H9 (cell line): ENCODE data around the gene SFXN2. TPM values are rescaled to one million over a fixed set of nuclear protein-coding genes. Genes with fewer than 3 reads are reported as not detected.
A peak's percentile ranks its signal among the peaks of the same experiment; 100 is the strongest.

Experiments
- DNase-seq: peaks from one replicate; pipeline ENCODE4 v3.0.0-alpha.2; 2017
- H2AFZ ChIP-seq: one replicate; pipeline ENCODE4 v1.6.1; 2013; ENCODE audit warnings: mild to moderate bottlenecking, low read length, control low read depth, moderate library complexity
- H2AK5ac ChIP-seq: 2 replicates; pipeline ENCODE4 v1.6.1; 2013; ENCODE audit warnings: low read length, control low read depth, mixed read lengths; ENCODE audit not compliant: insufficient read length
- H2BK120ac ChIP-seq: one replicate; pipeline ENCODE4 v1.6.1; 2013; ENCODE audit warnings: low read depth, mild to moderate bottlenecking, low read length, control low read depth, inconsistent platforms; ENCODE audit not compliant: poor library complexity, severe bottlenecking
- H2BK12ac ChIP-seq: 2 replicates; pipeline ENCODE4 v1.6.1; 2013; ENCODE audit warnings: low read length, control low read depth, mixed read lengths, low read depth; ENCODE audit not compliant: insufficient read length
- H2BK15ac ChIP-seq: 2 replicates; pipeline ENCODE4 v1.6.1; 2013; ENCODE audit warnings: low read depth, low read length, control low read depth
- H2BK20ac ChIP-seq: one replicate; pipeline ENCODE4 v1.6.1; 2013; ENCODE audit warnings: low read depth, mild to moderate bottlenecking, low read length, control low read depth, inconsistent platforms; ENCODE audit not compliant: poor library complexity, severe bottlenecking
- H2BK5ac ChIP-seq: 2 replicates; pipeline ENCODE4 v1.6.1; 2013; ENCODE audit warnings: low read length, control low read depth, mixed read lengths; ENCODE audit not compliant: insufficient read length
- H3K14ac ChIP-seq: 2 replicates; pipeline ENCODE4 v1.6.1; 2013; ENCODE audit warnings: low read length, control low read depth; ENCODE audit not compliant: insufficient read depth
- H3K18ac ChIP-seq: 2 replicates; pipeline ENCODE4 v1.6.1; 2013; ENCODE audit warnings: low read depth, mild to moderate bottlenecking, mixed read lengths, low read length, control low read depth; ENCODE audit not compliant: insufficient read length
- H3K23ac ChIP-seq: 2 replicates; pipeline ENCODE4 v1.6.1; 2013; ENCODE audit warnings: low read length, control low read depth, mixed read lengths, low read depth; ENCODE audit not compliant: insufficient read length
- H3K23me2 ChIP-seq: 2 replicates; pipeline ENCODE4 v1.6.1; 2013; ENCODE audit warnings: low read depth, mild to moderate bottlenecking, mixed read lengths, low read length, control low read depth; ENCODE audit not compliant: insufficient read length, poor library complexity, severe bottlenecking
- H3K27ac ChIP-seq: 2 replicates; pipeline ENCODE4 v1.5.1; 2013; ENCODE audit warnings: low read length, control low read depth, mixed read lengths, low read depth; ENCODE audit not compliant: insufficient read length
- H3K27me3 ChIP-seq: 2 replicates; pipeline ENCODE4 v1.6.1; 2013; ENCODE audit warnings: low read length, control low read depth, inconsistent platforms; ENCODE audit not compliant: insufficient read depth
- H3K4ac ChIP-seq: 2 replicates; pipeline ENCODE4 v1.6.1; 2013; ENCODE audit warnings: low read depth, mild to moderate bottlenecking, control low read depth, inconsistent platforms, low read length, moderate library complexity
- H3K4me1 ChIP-seq: 2 replicates; pipeline ENCODE4 v1.6.1; 2013; ENCODE audit warnings: low read length, control low read depth, inconsistent platforms; ENCODE audit not compliant: insufficient read depth
- H3K4me2 ChIP-seq: 2 replicates; pipeline ENCODE4 v1.6.1; 2013; ENCODE audit warnings: low read length, control low read depth, mixed read lengths; ENCODE audit not compliant: insufficient read length, insufficient read depth
- H3K56ac ChIP-seq: 2 replicates; pipeline ENCODE4 v1.6.1; 2013; ENCODE audit warnings: low read depth, mild to moderate bottlenecking, mixed read lengths, low read length, control low read depth; ENCODE audit not compliant: insufficient read length
- H3K79me1 ChIP-seq: 2 replicates; pipeline ENCODE4 v1.6.1; 2013; ENCODE audit warnings: low read depth, mild to moderate bottlenecking, moderate library complexity, low read length, control low read depth, inconsistent platforms; ENCODE audit not compliant: insufficient read depth, poor library complexity, severe bottlenecking
- H3K79me2 ChIP-seq: 2 replicates; pipeline ENCODE4 v1.6.1; 2013; ENCODE audit warnings: low read length, control low read depth, inconsistent platforms; ENCODE audit not compliant: insufficient read depth
- H3K9ac ChIP-seq: 2 replicates; pipeline ENCODE4 v1.6.1; 2013; ENCODE audit warnings: low read length, control low read depth, mixed read lengths; ENCODE audit not compliant: insufficient read length; ENCODE audit errors: extremely low read depth
- H3K9me3 ChIP-seq: one replicate; pipeline ENCODE4 v1.6.1; 2013; ENCODE audit warnings: low read depth, low read length, inconsistent platforms; ENCODE audit not compliant: control insufficient read depth
- H3T11ph ChIP-seq: one replicate; pipeline ENCODE4 v1.6.1; 2013; ENCODE audit warnings: mild to moderate bottlenecking, low read length, control low read depth, inconsistent platforms
- H4K20me1 ChIP-seq: one replicate; pipeline ENCODE4 v1.6.1; 2013; ENCODE audit not compliant: control insufficient read depth, insufficient read length, insufficient read depth
- H4K5ac ChIP-seq: 2 replicates; pipeline ENCODE4 v1.6.1; 2013; ENCODE audit warnings: low read depth, mild to moderate bottlenecking, mixed read lengths, low read length, control low read depth; ENCODE audit not compliant: insufficient read length
- H4K8ac ChIP-seq: replicated peaks from 2 replicates; pipeline ENCODE4 v1.6.1; 2013; ENCODE audit warnings: low read length, control low read depth, mixed read lengths, low read depth; ENCODE audit not compliant: insufficient read length
- H4K91ac ChIP-seq: 2 replicates; pipeline ENCODE4 v1.6.1; 2013; ENCODE audit warnings: low read depth, mild to moderate bottlenecking, moderate library complexity, mixed read lengths, low read length, control low read depth; ENCODE audit not compliant: insufficient read length
- H3K27ac Mint-ChIP-seq, 3 experiments: 2 replicates in 2 of 3; 3 replicates in 1 of 3; pipeline ENCODE4 v1.8.0; 2020 to 2021; ENCODE audit warnings: mixed read lengths in 3 of 3, mild to moderate bottlenecking in 1 of 3, moderate library complexity in 1 of 3
- H3K27me3 Mint-ChIP-seq: 2 replicates; pipeline ENCODE4 v1.8.0; 2021; ENCODE audit warnings: low read depth, mild to moderate bottlenecking, moderate library complexity, mixed read lengths
- H3K36me3 Mint-ChIP-seq, 3 experiments: 2 replicates in 2 of 3; 3 replicates in 1 of 3; pipeline ENCODE4 v1.8.0; 2020 to 2021; ENCODE audit warnings: low read depth in 3 of 3, mixed read lengths in 3 of 3; ENCODE audit not compliant: insufficient read depth in 1 of 3
- H3K4me1 Mint-ChIP-seq, 2 experiments: 2 replicates each; pipeline ENCODE4 v1.8.0; 2020; ENCODE audit warnings: mixed read lengths in 2 of 2
- H3K4me3 Mint-ChIP-seq, 2 experiments: 2 replicates in 1 of 2; 3 replicates in 1 of 2; pipeline ENCODE4 v1.8.0; 2020 to 2021; ENCODE audit warnings: mild to moderate bottlenecking in 2 of 2, mixed read lengths in 2 of 2, moderate library complexity in 1 of 2
- H3K9me3 Mint-ChIP-seq, 2 experiments: 2 replicates in 1 of 2; 3 replicates in 1 of 2; pipeline ENCODE4 v1.8.0; 2020; ENCODE audit warnings: mild to moderate bottlenecking in 2 of 2, mixed read lengths in 2 of 2, moderate library complexity in 1 of 2
- CTCF ChIP-seq: fragments of 200-600 bp; sonication (generic); conservative IDR thresholded peaks from 3 replicates; pipeline ENCODE4 v1.8.0; 2021; ENCODE audit warnings: antibody characterized with exemption, mild to moderate bottlenecking
- WGBS: extraction: QIAGEN DNeasy Blood & Tissue Kit; methylation state at CpG from one replicate; pipeline ENCODE4 v1.1.7; 2013; ENCODE audit warnings: missing lambda C conversion rate, low lambda C conversion rate, mixed read lengths; ENCODE audit not compliant: insufficient read length; ENCODE audit errors: extremely low coverage; 5-methylcytosine and 5-hydroxymethylcytosine counted together
- total RNA-seq: library from RNA; stranded (reverse); gene quantifications from 2 replicates; pipeline ENCODE4 v1.2.1, GENCODE V29; 2021

Gene SFXN2
- total RNA-seq, 1 experiment from 2014 or later: 34.7 TPM

GRCh38 chr10:102704915-102705314, 9.5 kb upstream of the SFXN2 start:
- Histone ChIP-seq H3K9me3 (no peaks in the 10 kb centered on the region), H2AFZ (no peak overlapping the region), H4K5ac (no peak overlapping the region), H2BK15ac (no peak overlapping the region), H3K79me1 (peaks cover 2% of the 10 kb centered on the region), H2AK5ac (no peak overlapping the region), H3K27me3 (no peaks in the 10 kb centered on the region), H4K91ac (no peak overlapping the region), H2BK20ac (no peak overlapping the region), H3T11ph (no peak overlapping the region), H3K9ac (no peak overlapping the region), H3K23me2 (no peaks in the 10 kb centered on the region), H3K23ac (no peak overlapping the region), H2BK120ac (no peak overlapping the region), H2BK12ac (no peak overlapping the region), H3K79me2 (no peaks in the 10 kb centered on the region), H2BK5ac (no peak overlapping the region), H3K14ac (no peak overlapping the region), H3K18ac (no peak overlapping the region), H3K4me2 (no peak overlapping the region), H3K56ac (no peak overlapping the region), H3K4ac (no peak overlapping the region), H4K20me1 (no peaks in the 10 kb centered on the region), H3K4me1 (no peaks in the 10 kb centered on the region), H3K27ac (no peak overlapping the region), H4K8ac (no peak overlapping the region)
- Mint-ChIP-seq H3K9me3 (no peaks in the 10 kb centered on the region), H3K27me3 (no peaks in the 10 kb centered on the region), H3K4me1 (peaks cover 0 to 1% of the 10 kb centered on the region in 2 experiments; a peak in 1 of 4 replicates), H3K4me3 (peak overlapping the region in 1 of 2 experiments; percentile 62; a peak in 1 of 5 replicates), H3K36me3 (peaks cover 4 to 8% (median 5%) of the 10 kb centered on the region in 3 experiments; a peak in 5 of 7 replicates), H3K27ac (peak overlapping the region in 1 of 3 experiments; percentile 31; a peak in 1 of 7 replicates)
- no peak for DNase-seq
- WGBS: no CpG with 5 or more reads among the region's 6 CpGs
- TF ChIP-seq CTCF: no peak
